ENCODE measurements around the gene NEDD9. TPM values are rescaled to one million over a fixed set of nuclear protein-coding genes. Genes with fewer than 3 reads are reported as not detected.

NEDD9 gene
- total and polyA plus RNA-seq, 2 of the 4 experiments (the other 2 are of a cell fraction): 7.6 to 16.5 TPM

DNA sequence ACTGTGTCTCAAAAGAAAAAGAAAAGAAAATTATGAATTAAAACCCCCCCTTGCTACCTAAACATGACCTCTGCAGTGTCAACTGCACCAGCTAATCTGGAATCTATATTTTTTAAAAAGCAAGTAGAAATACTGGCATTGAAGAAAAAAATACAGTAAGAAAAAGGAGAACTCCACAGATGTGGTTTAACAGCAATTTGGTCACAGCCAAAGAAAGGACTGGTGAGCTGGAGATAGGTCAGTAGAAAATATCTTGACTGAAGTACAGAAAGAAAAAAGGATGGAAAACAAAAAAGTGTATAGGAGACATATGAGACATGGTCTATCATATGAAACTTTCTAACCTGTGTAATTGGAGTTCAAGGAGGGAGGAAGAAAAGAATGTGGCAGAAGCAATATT is 76.9 kb downstream of the NEDD9 start:
- H4K8ac ChIP-seq (ENCODE audit: low read depth in 2 of 2, low read length in 2 of 2): no peak overlapping the region
- H3K4me2 ChIP-seq (ENCODE audit: low read depth, low read length): no peak overlapping the region
- H2BK20ac ChIP-seq (ENCODE audit: low read depth, low read length): no peak overlapping the region
- DNase-seq (no peak), ATAC-seq (ENCODE audit: low read depth) (no peak)
- H3K36me3 ChIP-seq (ENCODE audit: control insufficient read depth, insufficient read depth, low read length): no peaks in the 10 kb centered on the region
- H3K4me3 ChIP-seq (ENCODE audit: insufficient read depth, low read depth, low read length): no peak overlapping the region
- H3K27me3 ChIP-seq (ENCODE audit: control insufficient read depth, insufficient read depth, low read length): no peaks in the 10 kb centered on the region
- no peaks in the 10 kb centered on the region for H3K79me1 ChIP-seq (ENCODE audit: low read depth in 1 of 2, low read length in 2 of 2)
- no peak overlapping the region for H2BK5ac ChIP-seq (ENCODE audit: low read depth, low read length, poor library complexity, severe bottlenecking)
- H3K9ac ChIP-seq (ENCODE audit: low read depth, low read length): no peak overlapping the region
- no peak overlapping the region for H2AK5ac ChIP-seq (ENCODE audit: low read depth, low read length)
- no peak overlapping the region for H3K4ac ChIP-seq (ENCODE audit: low read depth, low read length)
- no peaks in the 10 kb centered on the region for H3K9me1 ChIP-seq (ENCODE audit: insufficient read depth, low read length)
- no peak overlapping the region for H4K5ac ChIP-seq (ENCODE audit: low read depth, low read length)
- H2AFZ ChIP-seq (replicated peaks; ENCODE audit: low read length, poor library complexity): no peak overlapping the region
- no peak overlapping the region for H3K27ac ChIP-seq (ENCODE audit: insufficient read depth, low read length)
- no peak overlapping the region for H2BK15ac ChIP-seq (ENCODE audit: low read depth, low read length)
- POLR2A ChIA-PET (ENCODE audit: unreplicated experiment): no interaction called here
- CTCF ChIA-PET: no interaction called here
- H3K4me1 ChIP-seq (ENCODE audit: control insufficient read depth, insufficient read depth, low read length): no peaks in the 10 kb centered on the region
- H4K20me1 ChIP-seq (ENCODE audit: insufficient read depth, low read length): no peaks in the 10 kb centered on the region
- BruUV-seq (replicated peaks): no TSS peak
- H2AK9ac ChIP-seq (replicated peaks; ENCODE audit: low read depth, low read length, poor library complexity): no peak overlapping the region
- in situ Hi-C loops (cut with MboI; ENCODE audit: low sequenced_read_pairs) (no loop called here), dilution Hi-C loops (cut with HindIII; ENCODE audit: low sequenced_read_pairs, unreplicated experiment) (no loop called here), intact Hi-C loops (cut with micrococcal nuclease) (no loop called here)
- H2BK120ac ChIP-seq (ENCODE audit: low read depth, low read length): no peak overlapping the region
- no peak overlapping the region for H3K56ac ChIP-seq (ENCODE audit: extremely low read depth, insufficient read depth, low read length)
- H3K18ac ChIP-seq (ENCODE audit: low read depth, low read length): no peak overlapping the region
- TF ChIP-seq POLR2A (IDR thresholded peaks at IDR 0.05; ENCODE audit: low read depth, low read length): no peak
- TF ChIP-seq NFE2L2 (IDR thresholded peaks at IDR 0.05; ENCODE audit: low read depth, low read length): no peak
- TF ChIP-seq, protein P1, sequence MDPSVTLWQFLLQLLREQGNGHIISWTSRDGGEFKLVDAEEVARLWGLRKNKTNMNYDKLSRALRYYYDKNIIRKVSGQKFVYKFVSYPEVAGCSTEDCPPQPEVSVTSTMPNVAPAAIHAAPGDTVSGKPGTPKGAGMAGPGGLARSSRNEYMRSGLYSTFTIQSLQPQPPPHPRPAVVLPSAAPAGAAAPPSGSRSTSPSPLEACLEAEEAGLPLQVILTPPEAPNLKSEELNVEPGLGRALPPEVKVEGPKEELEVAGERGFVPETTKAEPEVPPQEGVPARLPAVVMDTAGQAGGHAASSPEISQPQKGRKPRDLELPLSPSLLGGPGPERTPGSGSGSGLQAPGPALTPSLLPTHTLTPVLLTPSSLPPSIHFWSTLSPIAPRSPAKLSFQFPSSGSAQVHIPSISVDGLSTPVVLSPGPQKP (IDR thresholded peaks at IDR 0.05; ENCODE audit: borderline replicate concordance, low read depth, low read length): no peak
- no peak for TF ChIP-seq CHD1 (IDR thresholded peaks at IDR 0.05; ENCODE audit: low read depth, low read length)
- no peak for TF ChIP-seq MAZ (IDR thresholded peaks at IDR 0.05; ENCODE audit: borderline replicate concordance, low read depth, low read length)
- no peak for TF ChIP-seq MAFK (IDR thresholded peaks at IDR 0.05; ENCODE audit: low read depth, low read length)
- no peak for TF ChIP-seq RFX5 (IDR thresholded peaks at IDR 0.05; ENCODE audit: low read depth, low read length)
- no peak for TF ChIP-seq MXI1 (IDR thresholded peaks at IDR 0.05; ENCODE audit: borderline replicate concordance, low read depth, low read length)
- TF ChIP-seq SMC3 (IDR thresholded peaks at IDR 0.05; ENCODE audit: low read depth, low read length): no peak
- TF ChIP-seq FOS (IDR thresholded peaks at IDR 0.05; ENCODE audit: low read depth, low read length): no peak
- no peak for TF ChIP-seq CEBPB (IDR thresholded peaks at IDR 0.05; ENCODE audit: low read depth, low read length)
- TF ChIP-seq RAD21 (IDR thresholded peaks at IDR 0.05; ENCODE audit: low read length): no peak
- no peak for TF ChIP-seq USF2 (IDR thresholded peaks at IDR 0.05; ENCODE audit: low read depth, low read length)
- no peak for TF ChIP-seq BHLHE40 (IDR thresholded peaks at IDR 0.05; ENCODE audit: low read depth, low read length)
- TF ChIP-seq, protein P2, sequence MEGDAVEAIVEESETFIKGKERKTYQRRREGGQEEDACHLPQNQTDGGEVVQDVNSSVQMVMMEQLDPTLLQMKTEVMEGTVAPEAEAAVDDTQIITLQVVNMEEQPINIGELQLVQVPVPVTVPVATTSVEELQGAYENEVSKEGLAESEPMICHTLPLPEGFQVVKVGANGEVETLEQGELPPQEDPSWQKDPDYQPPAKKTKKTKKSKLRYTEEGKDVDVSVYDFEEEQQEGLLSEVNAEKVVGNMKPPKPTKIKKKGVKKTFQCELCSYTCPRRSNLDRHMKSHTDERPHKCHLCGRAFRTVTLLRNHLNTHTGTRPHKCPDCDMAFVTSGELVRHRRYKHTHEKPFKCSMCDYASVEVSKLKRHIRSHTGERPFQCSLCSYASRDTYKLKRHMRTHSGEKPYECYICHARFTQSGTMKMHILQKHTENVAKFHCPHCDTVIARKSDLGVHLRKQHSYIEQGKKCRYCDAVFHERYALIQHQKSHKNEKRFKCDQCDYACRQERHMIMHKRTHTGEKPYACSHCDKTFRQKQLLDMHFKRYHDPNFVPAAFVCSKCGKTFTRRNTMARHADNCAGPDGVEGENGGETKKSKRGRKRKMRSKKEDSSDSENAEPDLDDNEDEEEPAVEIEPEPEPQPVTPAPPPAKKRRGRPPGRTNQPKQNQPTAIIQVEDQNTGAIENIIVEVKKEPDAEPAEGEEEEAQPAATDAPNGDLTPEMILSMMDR (conservative IDR thresholded peaks at IDR 0.05; ENCODE audit: low read depth, low read length): no peak
- TF ChIP-seq RCOR1 (IDR thresholded peaks at IDR 0.05; ENCODE audit: insufficient replicate concordance, low read length): no peak
- no peak overlapping the region for H4K91ac ChIP-seq (ENCODE audit: insufficient read depth, low read depth, low read length)
- H3K9me3 ChIP-seq (ENCODE audit: control insufficient read depth, insufficient read depth, low read length): no peaks in the 10 kb centered on the region
- no peak overlapping the region for H3K14ac ChIP-seq (replicated peaks; ENCODE audit: low read depth, low read length)
- H3K23ac ChIP-seq (ENCODE audit: low read depth, low read length): no peak overlapping the region

Measured in IMR-90 (cell line).